ENCODE results near the gene ITGAE.
A peak's percentile ranks its signal among the peaks of the same experiment; 100 is the strongest.

Gene ITGAE

DNA sequence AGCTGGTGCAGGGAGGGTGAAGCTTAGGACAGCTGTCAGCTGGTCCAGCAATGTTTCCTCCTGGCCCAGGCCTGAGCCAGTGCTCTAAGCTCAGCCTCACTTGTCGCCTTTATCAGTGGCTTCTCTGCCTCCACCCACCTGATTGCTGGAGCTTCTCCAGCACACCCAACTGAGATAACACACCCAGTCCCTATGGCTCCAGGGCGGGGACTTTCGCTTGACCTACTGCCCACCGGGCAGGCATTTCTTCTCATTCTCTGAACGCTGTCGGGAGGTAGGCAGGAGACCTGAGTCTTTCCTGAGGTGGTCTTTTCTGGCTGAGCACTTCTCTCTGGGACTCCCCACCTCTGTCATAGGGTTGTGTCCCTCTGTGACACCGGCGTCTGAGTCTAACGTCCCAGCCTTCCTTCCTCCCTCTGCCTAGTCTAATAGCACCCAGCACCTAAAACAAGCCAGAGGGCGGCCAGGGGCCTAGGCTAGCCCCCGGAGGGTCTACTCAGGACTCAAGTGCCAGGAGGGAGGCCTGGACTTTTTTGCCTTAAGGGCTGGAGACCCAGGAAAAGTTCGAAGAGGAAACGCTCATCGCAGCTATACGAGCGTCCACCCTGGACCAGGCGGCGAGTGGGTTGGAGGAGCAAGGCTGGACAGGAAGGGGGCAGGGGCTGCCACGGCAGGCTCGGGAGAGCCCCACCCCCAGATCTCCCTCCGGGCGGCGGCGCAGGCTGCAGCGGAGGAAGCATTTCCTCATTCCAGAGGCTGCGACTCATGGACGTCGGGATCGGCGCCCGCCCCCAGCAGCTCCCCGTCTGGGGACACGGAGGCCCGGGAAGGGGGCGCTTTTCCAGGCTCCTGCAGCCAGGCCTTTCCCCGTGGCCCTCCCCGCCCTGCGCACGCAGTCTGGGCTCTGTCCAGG is 133.4 kb downstream of the ITGAE start:
- DNase-seq (ENCODE audit: low spot score) = peak; percentile 95

DNA sequence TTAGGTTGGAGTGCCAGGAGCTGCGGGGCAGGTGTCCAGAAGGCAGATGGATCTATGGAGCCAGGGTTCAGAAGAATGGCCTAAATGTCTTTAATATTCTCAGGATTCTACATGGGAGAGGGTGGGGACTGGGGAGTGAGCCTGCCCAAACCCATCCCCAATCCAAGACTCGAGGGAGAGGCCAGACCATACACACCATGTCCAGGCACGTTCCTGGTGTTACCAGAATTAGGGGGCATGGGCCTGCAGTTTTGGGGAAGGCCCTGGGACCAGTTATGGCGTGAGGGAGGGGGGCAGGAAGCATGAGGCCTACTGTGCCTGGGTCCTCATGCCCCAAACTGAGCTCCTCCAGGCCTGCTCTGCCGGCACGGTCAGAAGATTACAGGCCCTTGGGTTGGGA is 134.5 kb downstream of the ITGAE start:
- no peak for DNase-seq (ENCODE audit: low spot score)

DNA sequence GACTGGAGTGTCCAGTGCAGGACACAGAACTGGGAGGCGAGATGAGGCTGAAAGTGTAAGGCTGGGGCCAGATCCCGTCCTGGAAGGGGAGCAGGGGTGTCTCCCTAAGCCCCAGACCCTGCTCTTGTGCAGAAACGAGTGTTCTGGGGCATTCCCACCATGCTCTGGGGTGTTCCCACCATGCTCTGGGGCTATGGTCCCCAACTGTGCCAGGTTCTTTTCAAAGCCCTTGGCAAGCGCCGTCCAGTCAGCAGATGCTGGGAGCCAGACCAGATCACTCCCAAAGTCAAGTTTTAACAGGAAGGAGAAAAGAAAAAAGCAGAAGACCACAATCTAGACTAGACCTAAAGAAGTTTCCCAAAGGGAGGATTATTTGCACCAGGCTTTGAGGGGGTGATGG is 135.2 kb downstream of the ITGAE start:
- no peak for DNase-seq (ENCODE audit: low spot score)

All from AG20443 (cell line).